Measurements from ENCODE around the gene MAPKAP1.

MAPKAP1 gene

DNA sequence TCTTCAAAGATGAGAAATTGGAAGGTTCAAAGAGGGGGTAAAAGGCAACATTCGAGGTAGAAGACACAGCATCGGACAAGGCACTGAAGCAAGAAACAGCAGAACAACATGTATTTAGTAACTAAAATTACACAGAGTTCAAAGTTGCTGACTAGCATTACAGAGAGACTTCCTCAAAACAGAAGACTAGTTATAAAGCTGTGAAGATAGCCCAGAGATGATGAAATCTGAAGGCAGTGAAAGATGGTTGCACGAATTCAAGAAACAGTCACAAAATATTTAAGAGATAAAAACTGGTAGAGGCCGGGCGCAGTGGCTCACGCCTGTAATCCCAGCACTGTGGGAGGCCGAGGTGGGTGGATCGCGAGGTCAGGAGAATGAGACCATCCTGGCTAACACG lies 16.3 kb downstream of the MAPKAP1 start:
- no peak for TF ChIP-seq TCF12 (IDR thresholded peaks at IDR 0.05; ENCODE audit: low read depth)
- TF ChIP-seq, protein P1, sequence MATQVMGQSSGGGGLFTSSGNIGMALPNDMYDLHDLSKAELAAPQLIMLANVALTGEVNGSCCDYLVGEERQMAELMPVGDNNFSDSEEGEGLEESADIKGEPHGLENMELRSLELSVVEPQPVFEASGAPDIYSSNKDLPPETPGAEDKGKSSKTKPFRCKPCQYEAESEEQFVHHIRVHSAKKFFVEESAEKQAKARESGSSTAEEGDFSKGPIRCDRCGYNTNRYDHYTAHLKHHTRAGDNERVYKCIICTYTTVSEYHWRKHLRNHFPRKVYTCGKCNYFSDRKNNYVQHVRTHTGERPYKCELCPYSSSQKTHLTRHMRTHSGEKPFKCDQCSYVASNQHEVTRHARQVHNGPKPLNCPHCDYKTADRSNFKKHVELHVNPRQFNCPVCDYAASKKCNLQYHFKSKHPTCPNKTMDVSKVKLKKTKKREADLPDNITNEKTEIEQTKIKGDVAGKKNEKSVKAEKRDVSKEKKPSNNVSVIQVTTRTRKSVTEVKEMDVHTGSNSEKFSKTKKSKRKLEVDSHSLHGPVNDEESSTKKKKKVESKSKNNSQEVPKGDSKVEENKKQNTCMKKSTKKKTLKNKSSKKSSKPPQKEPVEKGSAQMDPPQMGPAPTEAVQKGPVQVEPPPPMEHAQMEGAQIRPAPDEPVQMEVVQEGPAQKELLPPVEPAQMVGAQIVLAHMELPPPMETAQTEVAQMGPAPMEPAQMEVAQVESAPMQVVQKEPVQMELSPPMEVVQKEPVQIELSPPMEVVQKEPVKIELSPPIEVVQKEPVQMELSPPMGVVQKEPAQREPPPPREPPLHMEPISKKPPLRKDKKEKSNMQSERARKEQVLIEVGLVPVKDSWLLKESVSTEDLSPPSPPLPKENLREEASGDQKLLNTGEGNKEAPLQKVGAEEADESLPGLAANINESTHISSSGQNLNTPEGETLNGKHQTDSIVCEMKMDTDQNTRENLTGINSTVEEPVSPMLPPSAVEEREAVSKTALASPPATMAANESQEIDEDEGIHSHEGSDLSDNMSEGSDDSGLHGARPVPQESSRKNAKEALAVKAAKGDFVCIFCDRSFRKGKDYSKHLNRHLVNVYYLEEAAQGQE (IDR thresholded peaks at IDR 0.05; ENCODE audit: low read depth) = no peak
- no peak for TF ChIP-seq YY1 (IDR thresholded peaks at IDR 0.05; ENCODE audit: low read depth)
- TF ChIP-seq CEBPB (IDR thresholded peaks at IDR 0.05) = no peak
- no peak for TF ChIP-seq RAD21 (IDR thresholded peaks at IDR 0.05; ENCODE audit: low read depth)
- TF ChIP-seq EGR1 (IDR thresholded peaks at IDR 0.05) = no peak
- no peak for TF ChIP-seq CREB1 (IDR thresholded peaks at IDR 0.05; ENCODE audit: low read depth)
- TF ChIP-seq TEAD4 (IDR thresholded peaks at IDR 0.05) = no peak
- TF ChIP-seq EP300 (IDR thresholded peaks at IDR 0.05; ENCODE audit: borderline replicate concordance) = no peak
- no peak for TF ChIP-seq FOXM1 (IDR thresholded peaks at IDR 0.05; ENCODE audit: borderline replicate concordance, low read depth)
- no peak for TF ChIP-seq ZBTB7A (IDR thresholded peaks at IDR 0.05; ENCODE audit: low read depth)
- TF ChIP-seq, protein P2, sequence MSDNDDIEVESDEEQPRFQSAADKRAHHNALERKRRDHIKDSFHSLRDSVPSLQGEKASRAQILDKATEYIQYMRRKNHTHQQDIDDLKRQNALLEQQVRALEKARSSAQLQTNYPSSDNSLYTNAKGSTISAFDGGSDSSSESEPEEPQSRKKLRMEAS (IDR thresholded peaks at IDR 0.05) = no peak
- TF ChIP-seq, protein P3, sequence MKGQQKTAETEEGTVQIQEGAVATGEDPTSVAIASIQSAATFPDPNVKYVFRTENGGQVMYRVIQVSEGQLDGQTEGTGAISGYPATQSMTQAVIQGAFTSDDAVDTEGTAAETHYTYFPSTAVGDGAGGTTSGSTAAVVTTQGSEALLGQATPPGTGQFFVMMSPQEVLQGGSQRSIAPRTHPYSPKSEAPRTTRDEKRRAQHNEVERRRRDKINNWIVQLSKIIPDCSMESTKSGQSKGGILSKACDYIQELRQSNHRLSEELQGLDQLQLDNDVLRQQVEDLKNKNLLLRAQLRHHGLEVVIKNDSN (IDR thresholded peaks at IDR 0.05) = no peak
- no peak for TF ChIP-seq NFIC (IDR thresholded peaks at IDR 0.05)

DNA sequence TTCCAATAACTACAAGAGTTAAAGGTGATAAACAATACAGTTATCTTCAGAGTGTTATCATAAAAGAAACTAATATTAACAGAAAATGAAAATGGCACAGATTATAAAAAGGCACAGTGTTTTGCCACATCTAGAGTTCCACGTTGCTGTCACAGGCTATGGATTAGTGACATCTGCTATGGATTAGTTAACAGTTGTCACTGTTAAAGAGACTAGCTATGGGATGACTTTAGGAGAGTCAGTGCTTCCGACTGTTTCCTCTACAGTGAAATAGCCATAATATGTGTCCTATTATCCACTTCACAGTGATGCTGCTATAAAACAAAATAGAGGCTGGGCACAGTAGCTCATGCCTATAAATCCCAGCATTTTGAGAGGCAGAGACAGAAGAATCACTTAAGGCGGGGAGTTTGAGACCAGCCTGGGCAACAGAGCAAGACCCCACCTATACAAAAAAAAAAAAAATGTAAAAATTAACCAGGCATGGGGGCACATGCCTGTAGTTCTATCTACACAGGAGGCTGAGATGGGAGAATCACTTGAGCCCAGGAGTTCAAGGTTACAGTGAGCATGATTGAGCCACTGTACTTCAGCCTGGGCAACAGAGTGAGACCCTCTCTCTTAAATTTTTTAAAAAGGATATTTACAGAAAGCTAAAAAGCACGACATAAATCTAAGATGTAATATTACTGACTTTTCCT lies 19.7 kb downstream of the MAPKAP1 start:
- TF ChIP-seq, protein P2 (IDR thresholded peaks at IDR 0.05) = no peak
- TF ChIP-seq TCF12 (IDR thresholded peaks at IDR 0.05; ENCODE audit: low read depth) = no peak
- TF ChIP-seq EP300 (IDR thresholded peaks at IDR 0.05; ENCODE audit: borderline replicate concordance) = no peak
- no peak for TF ChIP-seq EGR1 (IDR thresholded peaks at IDR 0.05)
- TF ChIP-seq RAD21 (IDR thresholded peaks at IDR 0.05; ENCODE audit: low read depth) = no peak
- no peak for TF ChIP-seq TAF1 (IDR thresholded peaks at IDR 0.05; ENCODE audit: low read depth)
- no peak for TF ChIP-seq CREB1 (IDR thresholded peaks at IDR 0.05; ENCODE audit: low read depth)
- TF ChIP-seq CEBPB (IDR thresholded peaks at IDR 0.05) = no peak
- TF ChIP-seq TEAD4 (IDR thresholded peaks at IDR 0.05) = no peak
- TF ChIP-seq, protein P1 (IDR thresholded peaks at IDR 0.05; ENCODE audit: low read depth) = no peak
- TF ChIP-seq NFIC (IDR thresholded peaks at IDR 0.05) = no peak
- no peak for TF ChIP-seq ZBTB7A (IDR thresholded peaks at IDR 0.05; ENCODE audit: low read depth)
- TF ChIP-seq, protein P3 (IDR thresholded peaks at IDR 0.05) = no peak
- TF ChIP-seq FOXM1 (IDR thresholded peaks at IDR 0.05; ENCODE audit: borderline replicate concordance, low read depth) = no peak

DNA sequence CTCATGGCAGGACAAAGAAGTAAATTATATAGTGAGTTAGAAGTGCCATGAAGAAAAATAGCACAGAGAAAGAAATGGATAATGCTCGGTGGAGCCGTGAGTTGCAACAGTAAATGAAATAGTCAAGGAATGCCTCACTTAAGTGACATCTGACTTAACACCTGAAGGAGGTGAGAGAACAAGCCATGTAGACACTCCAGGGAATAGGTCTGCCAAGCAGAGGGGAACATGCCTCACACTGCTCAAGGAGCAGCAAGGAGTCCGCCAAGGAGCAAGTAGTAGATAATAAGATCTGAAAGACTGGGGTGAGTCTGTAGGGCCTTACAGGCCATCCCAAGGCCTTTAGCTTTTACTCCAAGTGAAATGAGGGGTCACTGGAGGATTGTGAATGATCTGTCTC lies 21.8 kb downstream of the MAPKAP1 start:
- TF ChIP-seq TAF1 (IDR thresholded peaks at IDR 0.05; ENCODE audit: low read depth) = no peak
- TF ChIP-seq, protein P2 (IDR thresholded peaks at IDR 0.05) = no peak
- TF ChIP-seq CEBPB (IDR thresholded peaks at IDR 0.05) = no peak
- TF ChIP-seq EP300 (IDR thresholded peaks at IDR 0.05; ENCODE audit: borderline replicate concordance) = no peak
- TF ChIP-seq TEAD4 (IDR thresholded peaks at IDR 0.05) = no peak
- TF ChIP-seq, protein P1 (IDR thresholded peaks at IDR 0.05; ENCODE audit: low read depth) = no peak
- no peak for TF ChIP-seq TCF12 (IDR thresholded peaks at IDR 0.05; ENCODE audit: low read depth)
- no peak for TF ChIP-seq CREB1 (IDR thresholded peaks at IDR 0.05; ENCODE audit: low read depth)
- no peak for TF ChIP-seq ZBTB7A (IDR thresholded peaks at IDR 0.05; ENCODE audit: low read depth)
- TF ChIP-seq RAD21 (IDR thresholded peaks at IDR 0.05; ENCODE audit: low read depth) = no peak
- no peak for TF ChIP-seq FOXM1 (IDR thresholded peaks at IDR 0.05; ENCODE audit: borderline replicate concordance, low read depth)
- TF ChIP-seq YY1 (IDR thresholded peaks at IDR 0.05; ENCODE audit: low read depth) = no peak
- TF ChIP-seq EGR1 (IDR thresholded peaks at IDR 0.05) = no peak

DNA sequence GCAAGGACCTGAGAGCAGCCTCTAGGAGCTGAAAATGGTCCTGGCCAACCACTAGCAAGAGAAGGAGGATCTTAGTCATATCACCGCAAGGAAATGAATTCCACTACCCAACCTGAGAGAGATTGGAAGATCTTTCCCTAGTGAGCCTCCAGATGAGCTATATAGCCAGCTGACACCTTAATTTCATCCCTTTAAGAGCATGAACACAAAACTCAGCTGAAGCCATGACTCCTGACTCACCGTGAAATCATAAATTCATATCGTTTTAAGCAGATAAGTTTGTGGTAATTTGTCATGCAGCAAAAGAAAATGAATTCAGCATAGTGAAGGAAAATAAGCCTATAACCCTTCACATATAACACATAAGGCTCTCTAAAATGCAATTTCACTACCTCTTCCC lies 23.5 kb downstream of the MAPKAP1 start:
- TF ChIP-seq CREB1 (IDR thresholded peaks at IDR 0.05; ENCODE audit: low read depth) (no peak), NFIC (IDR thresholded peaks at IDR 0.05) (no peak), ZBTB7A (IDR thresholded peaks at IDR 0.05; ENCODE audit: low read depth) (no peak), RAD21 (IDR thresholded peaks at IDR 0.05; ENCODE audit: low read depth) (no peak), TCF12 (IDR thresholded peaks at IDR 0.05; ENCODE audit: low read depth) (no peak), EP300 (IDR thresholded peaks at IDR 0.05; ENCODE audit: borderline replicate concordance) (no peak), FOXM1 (IDR thresholded peaks at IDR 0.05; ENCODE audit: borderline replicate concordance, low read depth) (no peak), CEBPB (IDR thresholded peaks at IDR 0.05) (no peak), YY1 (IDR thresholded peaks at IDR 0.05; ENCODE audit: low read depth) (no peak), TEAD4 (IDR thresholded peaks at IDR 0.05) (no peak), TAF1 (IDR thresholded peaks at IDR 0.05; ENCODE audit: low read depth) (no peak)
- TF ChIP-seq, protein P2 (IDR thresholded peaks at IDR 0.05) = no peak
- TF ChIP-seq, protein P3 (IDR thresholded peaks at IDR 0.05) = no peak
- TF ChIP-seq, protein P1 (IDR thresholded peaks at IDR 0.05; ENCODE audit: low read depth) = no peak
